Measurements from ENCODE around the gene SNCB. TPM values are rescaled to one million over a fixed set of nuclear protein-coding genes. Genes with fewer than 3 reads are reported as not detected.

The SNCB gene
- not detected in 2 replicates for total RNA-seq (2014; rRNA removed; shearing (Covaris generic); ENCODE audit: low replicate concordance)

DNA sequence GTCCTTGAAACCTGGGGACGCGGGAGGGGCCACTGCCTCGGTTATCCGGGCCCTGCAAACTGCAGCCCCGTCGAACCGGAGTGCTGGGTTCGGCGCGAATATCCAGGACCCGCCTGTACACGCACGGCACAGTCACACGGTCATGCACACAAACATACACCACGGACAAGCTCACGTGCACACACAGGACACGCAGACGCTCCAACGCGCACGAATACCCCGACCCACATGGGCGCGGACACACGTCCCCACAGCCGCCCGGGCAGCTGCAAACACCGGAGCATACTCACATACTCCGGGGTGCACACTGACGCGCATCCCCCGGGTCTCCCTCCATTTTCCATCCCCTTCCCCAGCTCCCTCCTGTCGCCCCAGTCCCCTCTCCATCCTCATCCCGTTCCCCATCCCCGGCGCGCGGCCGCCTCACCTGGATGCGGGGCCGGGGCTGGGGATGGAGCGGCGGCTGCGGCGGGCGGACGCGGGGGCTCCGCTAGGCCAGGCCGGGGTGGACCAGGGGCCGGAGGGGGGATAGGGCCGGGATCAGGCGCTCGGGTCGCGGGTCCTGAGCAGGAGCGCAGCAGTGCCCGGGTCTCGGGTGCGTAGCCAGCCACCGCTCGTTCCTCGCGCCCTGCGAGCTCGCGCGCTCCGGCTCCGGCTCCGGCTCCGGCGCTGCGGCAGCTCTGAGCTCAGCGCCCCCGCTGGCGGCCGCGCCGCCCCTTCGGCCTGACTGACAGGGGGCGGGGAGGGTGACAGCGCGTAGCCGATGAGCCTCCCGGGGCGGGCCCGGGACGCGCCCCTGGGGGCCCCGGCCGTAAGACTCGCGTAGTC is at the start of gene SNCB, which contains the start of gene EIF4E1B:
Gene SNCB (minus strand): TSS at position 682 of the 828 bp plus-strand sequence. CDS start 880 bp downstream, outside the sequence.
Gene EIF4E1B (plus strand): TSS at position 823 of the 828 bp plus-strand sequence. CDS start 12,113 bp downstream, outside the sequence.
- in situ Hi-C loops (cut with HindIII; ENCODE audit: low pct_unique_long_range_greater_than_20kb, low sequenced_read_pairs) = no loop called here
- DNase-seq (ENCODE audit: low read depth) = peak; percentile 48

DNA sequence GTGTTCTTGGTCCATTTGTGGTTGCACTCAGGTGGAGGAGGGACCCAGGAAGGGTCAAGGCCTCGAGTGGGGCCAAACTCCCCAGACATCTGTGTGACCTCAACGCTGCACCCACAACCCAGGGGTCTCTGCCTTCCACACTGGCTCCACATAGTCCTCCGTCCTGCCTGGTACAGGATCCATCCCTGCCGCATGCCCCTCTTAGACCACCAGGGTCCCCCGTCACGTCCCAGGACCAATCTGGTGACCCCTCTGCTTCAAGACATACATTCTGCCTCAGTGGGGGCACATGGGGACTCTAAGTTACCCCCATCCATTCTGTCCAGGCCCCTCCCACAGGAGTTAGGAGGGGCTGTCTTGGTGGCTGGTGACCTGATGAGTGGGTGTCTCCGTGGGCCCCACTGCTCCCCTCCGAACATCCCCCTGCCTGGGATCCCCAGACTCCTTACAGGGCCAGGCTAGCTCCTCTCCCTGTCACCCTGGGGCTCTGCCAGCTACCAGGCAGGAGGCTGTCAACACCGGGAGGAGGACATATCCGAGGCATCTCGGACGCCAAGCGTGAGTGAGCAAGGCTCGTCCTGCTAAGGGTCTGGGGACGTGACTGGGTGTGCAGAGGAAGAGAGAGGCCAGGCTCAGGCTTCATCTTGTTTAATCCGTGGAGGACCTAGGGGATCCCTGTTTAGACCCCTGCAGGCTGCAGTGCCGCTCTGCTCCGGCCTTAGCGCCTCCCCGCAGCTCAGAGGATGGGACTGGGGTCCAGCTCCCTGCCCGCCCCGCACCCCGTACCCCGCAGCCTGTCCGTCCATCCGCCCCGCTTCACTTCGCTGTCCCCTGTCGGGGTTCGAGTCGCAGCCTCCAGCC is 49.3 kb upstream of the SNCB start:
- no peak for DNase-seq (ENCODE audit: low read depth)
- in situ Hi-C loops (cut with HindIII; ENCODE audit: low pct_unique_long_range_greater_than_20kb, low sequenced_read_pairs) = no loop called here

DNA sequence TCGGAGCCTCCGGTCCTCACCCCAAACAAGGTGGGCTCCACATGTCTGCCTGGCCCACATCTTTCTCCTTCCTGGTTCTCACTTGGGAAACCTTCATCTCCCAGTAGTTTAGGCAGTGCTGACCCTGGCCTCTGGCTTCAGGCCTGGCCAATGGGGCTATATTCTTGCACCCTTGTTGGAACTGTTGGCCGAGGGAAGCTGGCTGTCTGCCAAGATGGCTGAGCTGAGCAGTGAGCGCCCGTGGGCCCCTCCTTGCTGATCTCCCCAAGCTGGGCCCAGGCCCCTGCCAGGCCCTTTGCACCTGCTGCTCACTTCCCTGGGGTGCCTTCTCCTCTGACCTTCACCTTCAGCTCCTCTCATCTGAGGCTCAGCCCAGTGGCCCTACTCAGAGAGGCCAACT is 48.2 kb upstream of the SNCB start:
- in situ Hi-C loops (cut with HindIII; ENCODE audit: low pct_unique_long_range_greater_than_20kb, low sequenced_read_pairs) = no loop called here
- DNase-seq (ENCODE audit: low read depth) = no peak

DNA sequence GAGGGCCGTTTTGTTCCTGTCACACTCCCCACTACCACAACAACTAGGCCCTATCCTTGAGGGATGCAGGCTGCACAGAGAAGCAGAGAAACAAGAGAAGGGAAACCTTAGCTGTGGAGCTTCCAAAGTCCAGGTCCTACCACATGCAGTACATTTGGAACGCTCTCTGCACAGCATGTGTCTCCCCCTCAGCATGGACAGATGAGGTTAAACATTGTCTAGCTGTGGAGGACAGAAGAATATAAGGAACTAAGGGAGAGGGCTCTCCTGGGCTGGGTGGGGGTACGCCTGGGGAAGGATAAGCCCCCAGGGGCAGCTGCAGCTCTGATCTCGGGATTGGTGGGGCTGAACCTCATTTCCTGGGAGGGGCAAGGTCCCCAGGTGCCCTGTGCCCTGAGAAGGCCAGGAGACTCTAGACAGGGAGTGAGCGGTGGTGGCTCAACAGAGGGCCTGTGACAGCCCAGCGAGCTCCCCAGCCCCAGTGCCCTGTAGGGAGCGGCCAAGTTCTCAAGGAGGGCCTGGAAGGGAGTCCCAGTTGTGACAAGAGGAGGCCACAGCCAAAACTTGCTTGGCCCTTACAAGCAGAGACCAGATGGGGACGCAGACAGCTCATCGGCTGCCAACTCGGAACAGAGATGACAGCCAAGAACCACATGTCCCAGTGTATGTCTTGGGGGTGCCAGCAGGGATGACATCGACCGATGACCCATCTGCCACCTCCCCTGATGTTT is 47.0 kb upstream of the SNCB start:
- DNase-seq (ENCODE audit: low read depth) = no peak
- in situ Hi-C loops (cut with HindIII; ENCODE audit: low pct_unique_long_range_greater_than_20kb, low sequenced_read_pairs) = no loop called here

DNA sequence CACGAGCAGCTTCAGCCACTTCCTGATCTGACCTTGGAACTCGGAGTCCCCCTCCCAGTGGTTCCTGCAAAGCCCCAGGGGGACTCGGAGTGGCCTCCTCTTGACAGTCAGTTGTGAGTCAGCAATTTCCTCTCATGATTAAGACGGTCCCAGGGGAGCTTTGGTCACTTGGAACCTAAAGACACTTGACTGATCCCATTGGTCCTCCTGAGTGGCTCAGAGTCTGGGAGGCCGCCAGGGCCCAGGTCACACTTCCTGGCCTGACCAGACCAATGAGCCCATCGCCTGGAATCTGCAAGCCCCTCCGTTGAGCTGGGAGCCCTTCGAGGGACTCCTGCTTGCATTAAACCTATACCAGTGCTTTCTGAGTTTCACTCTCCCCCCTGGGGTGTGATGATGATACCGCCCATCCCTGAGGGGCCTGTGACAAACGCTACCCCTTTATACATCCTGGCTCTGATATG is 46.1 kb upstream of the SNCB start:
- in situ Hi-C loops (cut with HindIII; ENCODE audit: low pct_unique_long_range_greater_than_20kb, low sequenced_read_pairs) = no loop called here
- DNase-seq (ENCODE audit: low read depth) = peak; percentile 61

DNA sequence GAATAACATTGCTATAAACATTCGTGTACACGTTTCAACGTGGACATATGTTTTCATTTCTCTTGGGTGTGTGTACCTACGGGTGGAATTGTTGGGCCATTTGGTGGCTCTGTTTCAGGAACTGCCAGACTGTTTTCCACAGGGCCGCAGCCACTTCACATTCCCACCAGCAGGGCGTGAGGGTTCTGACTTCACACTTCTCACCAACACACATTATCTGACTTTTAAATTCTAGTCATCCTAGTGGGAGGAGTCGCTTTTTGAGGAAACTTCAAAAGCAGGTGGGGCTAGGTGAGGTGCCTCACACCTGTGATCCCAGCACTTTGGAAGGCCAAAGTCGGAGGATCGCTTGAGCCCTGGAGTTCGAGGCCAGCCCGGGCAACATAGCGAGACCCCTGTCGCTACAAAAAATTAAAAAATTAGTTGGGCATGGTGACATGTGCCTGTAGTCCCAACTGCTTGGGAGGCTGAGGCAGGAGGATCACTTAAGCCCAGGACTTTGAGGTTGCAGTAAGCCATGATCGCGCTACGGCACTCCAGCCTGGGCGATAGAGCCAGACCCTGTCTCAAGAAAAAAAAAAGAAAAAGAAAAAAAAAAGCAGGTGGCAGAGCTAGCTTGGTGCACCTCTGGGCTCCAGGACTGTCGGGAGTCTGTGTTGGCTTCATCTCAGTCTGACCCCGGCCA is 45.5 kb upstream of the SNCB start:
- DNase-seq (ENCODE audit: low read depth) = peak; percentile 40

DNA sequence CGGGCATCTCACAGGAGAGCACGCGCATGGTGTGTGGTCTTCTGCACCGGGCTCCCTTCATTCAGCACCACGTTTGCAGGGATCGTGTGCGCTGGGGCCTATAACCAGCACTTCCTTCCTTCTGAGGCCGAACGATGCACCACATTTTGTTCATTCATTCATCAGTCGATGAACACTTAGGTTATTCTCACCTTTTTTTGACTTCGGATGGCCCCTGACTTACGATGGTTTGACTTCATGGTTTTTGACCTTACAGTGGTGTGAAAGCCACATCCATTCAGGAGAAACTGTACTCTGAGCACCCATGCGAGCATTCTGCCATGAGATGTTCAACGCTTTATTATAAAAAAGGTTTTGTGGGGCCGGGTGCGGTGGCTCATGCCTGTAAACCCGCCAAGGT is 44.5 kb upstream of the SNCB start:
- in situ Hi-C loops (cut with HindIII; ENCODE audit: low pct_unique_long_range_greater_than_20kb, low sequenced_read_pairs) = no loop called here
- no peak for DNase-seq (ENCODE audit: low read depth)

More for the DNA sequence above, 45.5 kb upstream of the SNCB start:
- in situ Hi-C loops (cut with HindIII; ENCODE audit: low pct_unique_long_range_greater_than_20kb, low sequenced_read_pairs) = no loop called here

DNA sequence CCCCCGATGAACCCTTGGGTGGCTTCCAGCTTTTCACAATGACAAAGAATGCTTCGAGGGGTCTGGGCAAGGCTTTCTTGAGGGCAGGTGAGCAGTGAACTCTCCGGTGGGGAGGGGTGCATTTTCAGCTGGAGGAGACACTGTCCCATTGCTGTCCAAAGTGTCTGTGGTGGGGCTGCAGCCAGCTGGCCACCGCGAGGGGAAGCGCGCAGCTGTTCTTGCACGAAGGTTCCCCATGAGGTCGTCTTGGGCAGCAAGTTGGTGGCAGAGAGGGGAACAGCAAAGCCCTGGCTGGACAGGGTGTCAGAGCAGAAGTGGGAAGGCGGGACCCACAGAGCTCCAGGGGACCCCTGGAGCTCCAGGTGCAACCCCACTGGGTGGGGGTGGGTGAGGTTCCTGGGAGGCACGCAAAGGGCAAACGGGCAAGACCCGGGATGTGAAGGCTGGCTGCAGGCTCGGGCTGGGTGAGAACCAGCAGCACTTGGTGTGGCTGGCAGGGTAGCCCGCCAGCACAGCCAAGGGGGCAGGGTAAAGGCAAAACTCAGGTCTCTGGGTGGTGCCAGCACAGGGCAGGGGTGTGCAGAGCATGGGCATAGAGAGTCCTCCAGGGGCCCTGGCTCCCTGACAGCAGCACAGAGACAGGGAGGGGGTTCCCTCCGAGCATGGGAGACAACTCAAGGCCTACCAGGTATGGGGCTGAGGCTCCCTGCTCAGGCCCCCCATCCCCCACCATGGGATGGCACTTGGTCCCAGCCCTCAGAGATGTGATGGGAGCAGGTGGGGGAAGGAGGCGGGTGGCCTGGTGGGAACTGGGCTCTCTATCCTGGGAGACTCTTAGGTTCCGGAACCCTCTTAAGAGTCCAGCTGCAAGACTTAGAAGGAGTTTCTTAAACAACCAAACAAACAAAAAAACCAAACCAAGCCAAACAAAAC is 43.6 kb upstream of the SNCB start:
- in situ Hi-C loops (cut with HindIII; ENCODE audit: low pct_unique_long_range_greater_than_20kb, low sequenced_read_pairs) = no loop called here
- no peak for DNase-seq (ENCODE audit: low read depth)

DNA sequence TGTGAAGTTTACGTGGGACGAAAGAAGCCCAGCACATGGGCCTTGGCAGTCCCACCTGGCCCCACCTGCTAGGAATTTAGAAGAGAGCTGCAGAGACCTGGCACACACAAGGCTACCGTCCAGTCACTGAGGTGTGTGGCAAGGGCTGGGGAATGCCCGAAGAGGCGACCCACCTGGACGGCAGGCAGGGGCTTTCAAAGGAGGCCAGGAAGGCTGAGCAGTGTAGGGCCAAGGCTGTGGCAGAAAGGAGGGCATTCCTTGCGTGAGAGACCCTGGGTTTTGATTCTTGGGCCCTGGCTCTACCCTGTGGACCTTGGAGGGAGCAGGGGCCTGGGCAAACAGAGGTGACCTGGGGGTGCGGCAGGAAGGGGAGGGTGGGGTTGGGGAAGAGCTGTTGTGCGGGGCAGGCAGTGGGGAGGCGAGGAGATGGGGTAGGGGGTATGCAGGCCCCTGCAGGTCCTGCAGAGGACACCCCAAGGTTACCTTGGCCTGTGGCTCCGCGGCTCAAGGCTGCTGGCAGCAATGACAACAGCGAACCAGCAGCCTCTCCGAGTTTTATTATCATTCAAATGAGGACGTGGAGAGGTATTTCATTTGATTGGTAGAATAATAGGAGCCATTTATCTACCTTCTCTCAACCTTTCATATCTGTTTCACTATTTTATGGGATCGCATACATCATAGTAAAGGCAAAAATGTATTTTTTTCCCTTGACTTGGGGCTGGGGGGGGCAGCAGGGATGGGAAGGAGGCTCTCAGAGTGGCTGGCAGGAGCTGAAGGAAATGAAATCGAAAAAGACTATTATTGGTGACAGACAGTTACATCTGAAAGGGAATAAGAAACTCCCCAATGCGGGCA is 41.8 kb upstream of the SNCB start:
- in situ Hi-C loops (cut with HindIII; ENCODE audit: low pct_unique_long_range_greater_than_20kb, low sequenced_read_pairs) = no loop called here
- DNase-seq (ENCODE audit: low read depth) = no peak

DNA sequence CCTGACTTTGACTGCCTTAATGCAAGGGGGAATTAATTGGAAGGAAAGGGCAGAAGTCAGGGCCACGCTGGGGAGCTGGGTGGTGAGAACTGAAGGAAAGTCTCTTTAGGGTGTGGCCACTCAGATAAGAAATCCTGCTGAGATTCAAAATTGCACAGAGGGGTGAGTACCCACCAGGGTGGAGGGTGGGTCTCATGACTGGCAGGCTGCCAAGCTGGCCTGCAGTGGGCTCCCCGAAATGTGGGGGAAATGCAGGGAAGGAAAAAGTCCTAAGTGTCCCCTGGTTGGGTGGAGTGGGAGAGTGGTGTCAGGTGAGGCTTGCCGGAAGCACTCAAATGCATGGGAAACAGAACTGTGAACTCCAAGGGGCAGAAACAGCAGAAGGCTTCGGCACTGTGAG is 41.1 kb upstream of the SNCB start:
- no peak for DNase-seq (ENCODE audit: low read depth)
- in situ Hi-C loops (cut with HindIII; ENCODE audit: low pct_unique_long_range_greater_than_20kb, low sequenced_read_pairs) = no loop called here

DNA sequence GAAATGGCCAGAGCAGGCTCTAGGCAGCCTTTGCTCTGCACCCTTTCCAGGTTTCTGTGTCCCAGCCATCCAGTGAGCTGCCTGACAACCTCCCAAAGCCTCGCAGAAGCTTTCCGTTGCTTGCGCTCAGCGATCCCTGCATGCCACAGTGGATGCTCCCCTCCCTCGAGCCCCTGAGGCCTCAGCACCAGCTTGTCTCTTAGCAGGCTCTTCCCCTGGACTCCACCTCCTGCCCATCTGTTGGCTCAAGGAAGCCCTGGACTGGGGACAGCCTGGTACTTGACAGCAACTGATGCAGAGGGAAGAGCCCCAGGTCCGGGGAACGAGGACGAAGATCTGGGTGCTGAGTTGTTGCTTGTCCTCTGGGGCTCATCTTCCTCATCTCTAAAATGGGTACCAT is 40.1 kb upstream of the SNCB start:
- no peak for DNase-seq (ENCODE audit: low read depth)
- in situ Hi-C loops (cut with HindIII; ENCODE audit: low pct_unique_long_range_greater_than_20kb, low sequenced_read_pairs) = no loop called here

DNA sequence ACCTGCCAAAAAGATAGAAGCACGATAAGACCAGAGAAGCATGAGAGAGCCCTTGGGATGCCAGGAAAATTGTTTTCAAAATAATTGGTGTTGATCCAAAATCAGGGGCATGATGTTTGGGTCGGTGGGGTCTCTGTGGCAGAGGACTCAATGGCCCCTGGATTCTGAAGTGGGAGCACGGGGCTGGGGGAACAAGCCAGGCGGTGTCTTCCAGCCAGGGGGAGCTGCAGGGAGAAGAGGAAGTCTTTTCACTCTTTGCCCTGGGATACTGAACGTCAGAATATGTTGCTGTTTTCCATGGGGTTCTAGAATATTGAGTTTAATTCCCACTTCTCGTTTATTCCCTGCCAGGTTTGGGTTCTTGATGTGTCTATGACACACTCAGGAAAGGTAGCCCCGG is 37.3 kb upstream of the SNCB start:
- in situ Hi-C loops (cut with HindIII; ENCODE audit: low pct_unique_long_range_greater_than_20kb, low sequenced_read_pairs) = no loop called here
- no peak for DNase-seq (ENCODE audit: low read depth)

DNA sequence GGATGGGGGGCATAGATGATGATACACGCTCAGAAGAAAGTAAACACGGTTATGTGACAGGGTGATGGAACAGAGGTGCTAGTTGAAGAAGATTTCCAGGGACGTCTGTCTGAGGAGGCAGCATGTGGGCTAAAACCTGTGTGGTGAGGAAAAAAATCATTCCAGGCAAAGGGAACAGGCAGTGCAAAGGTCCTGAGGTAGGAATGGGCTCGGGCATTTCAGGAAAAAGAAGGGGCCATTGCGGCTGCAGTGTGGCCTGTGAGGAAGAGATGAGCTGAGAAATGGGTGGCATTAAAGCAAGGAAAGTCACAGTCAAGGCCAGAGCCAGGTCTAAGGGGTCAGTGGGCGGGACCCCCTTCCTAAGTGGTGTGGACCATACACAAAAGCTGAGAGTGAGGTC is 35.2 kb upstream of the SNCB start:
- DNase-seq (ENCODE audit: low read depth) = no peak
- in situ Hi-C loops (cut with HindIII; ENCODE audit: low pct_unique_long_range_greater_than_20kb, low sequenced_read_pairs) = no loop called here

DNA sequence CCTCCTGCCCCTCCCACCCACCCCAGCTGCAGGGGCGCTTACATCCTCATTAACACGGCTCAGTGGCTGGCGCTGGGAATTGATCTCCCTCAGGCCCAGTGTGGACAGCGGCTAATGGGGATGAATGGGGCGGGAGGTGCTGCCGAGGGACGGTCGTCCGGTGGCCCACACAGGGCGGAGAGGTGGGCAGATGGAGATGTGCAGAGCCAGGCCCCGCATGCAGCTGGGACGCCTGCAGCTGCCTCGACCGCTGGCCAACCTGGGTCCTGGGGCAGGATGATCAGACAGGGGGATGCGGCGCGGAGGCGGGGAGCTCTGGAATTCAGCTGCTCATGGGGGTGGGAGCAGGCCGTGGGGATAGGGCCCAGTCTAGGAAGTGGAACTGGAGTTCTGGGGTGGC is 34.6 kb upstream of the SNCB start:
- in situ Hi-C loops (cut with HindIII; ENCODE audit: low pct_unique_long_range_greater_than_20kb, low sequenced_read_pairs) = no loop called here
- DNase-seq (ENCODE audit: low read depth) = no peak

DNA sequence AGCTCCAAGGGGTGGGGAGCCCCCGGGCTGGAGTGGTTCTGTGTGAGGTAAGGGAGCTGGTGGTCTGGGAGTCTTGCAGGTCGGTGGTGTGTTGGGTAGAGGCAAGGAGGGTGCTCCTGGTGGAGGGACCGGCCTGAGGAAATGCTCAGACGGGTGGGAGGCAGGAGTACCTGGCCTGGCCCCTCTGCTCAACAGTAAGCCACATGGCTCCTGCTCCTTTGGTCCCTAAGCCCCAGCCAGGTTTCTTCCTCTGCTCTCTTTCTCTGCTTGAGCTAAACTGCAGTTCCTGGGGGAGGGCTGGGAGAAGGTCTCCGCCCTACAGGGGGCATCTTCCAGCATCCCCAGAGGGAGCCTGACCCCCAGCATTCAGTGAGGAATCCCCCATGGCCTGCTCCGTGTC is 34.1 kb upstream of the SNCB start:
- no peak for DNase-seq (ENCODE audit: low read depth)
- in situ Hi-C loops (cut with HindIII; ENCODE audit: low pct_unique_long_range_greater_than_20kb, low sequenced_read_pairs) = no loop called here

DNA sequence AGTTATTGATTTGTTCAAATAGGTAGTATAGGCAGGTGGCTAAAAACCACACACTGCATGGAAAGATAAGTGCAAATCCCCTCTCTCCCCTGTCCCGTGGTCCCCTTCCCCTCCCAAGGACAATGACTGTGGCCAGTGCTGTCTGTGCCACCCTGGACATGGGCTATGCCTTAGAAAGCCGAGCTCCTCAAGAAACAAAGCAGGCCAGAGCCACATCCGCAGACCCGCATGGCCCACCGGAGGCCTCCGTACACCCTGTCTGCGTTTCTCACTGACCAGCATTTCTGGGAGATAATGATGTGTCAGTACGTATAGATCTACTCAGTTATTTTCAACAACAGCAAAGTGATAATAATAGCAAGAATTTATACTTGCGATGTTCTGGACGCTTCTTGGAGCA is 33.2 kb upstream of the SNCB start:
- in situ Hi-C loops (cut with HindIII; ENCODE audit: low pct_unique_long_range_greater_than_20kb, low sequenced_read_pairs) = no loop called here

More for the DNA sequence above, 33.2 kb upstream of the SNCB start:
- DNase-seq (ENCODE audit: low read depth) = no peak

All from Caki2 (cell line).